Neutrophil (primary cell): ENCODE data around the gene ATF4.

ENCODE experiments used
- H3K27ac ChIP-seq: fragments of 200-600 bp; sonication (generic); 2 replicates; pipeline ENCODE4 v1.5.1; 2016; ENCODE audit warnings: mild to moderate bottlenecking, moderate library complexity
- H3K27me3 ChIP-seq: fragments of 200-600 bp; sonication (generic); 2 replicates; pipeline ENCODE4 v1.6.0; 2016; ENCODE audit warnings: mild to moderate bottlenecking
- H3K36me3 ChIP-seq: fragments of 200-600 bp; sonication (generic); 2 replicates; pipeline ENCODE4 v1.5.1; 2017
- H3K4me1 ChIP-seq, 2 experiments: fragments of 200-600 bp in 1 of 2; sonication (generic) in 1 of 2; 1 replicate in 1 of 2; 2 replicates in 1 of 2; pipeline versions ENCODE4 v1.5.1 to v1.6.1; 2013 to 2016; ENCODE audit warnings: low read depth in 1 of 2, low read length in 1 of 2, mild to moderate bottlenecking in 1 of 2, moderate library complexity in 1 of 2; ENCODE audit not compliant: control insufficient read depth in 1 of 2, insufficient read depth in 1 of 2
- H3K4me3 ChIP-seq, 2 experiments: fragments of 200-600 bp in 1 of 2; sonication (generic) in 1 of 2; 1 replicate in 1 of 2; 2 replicates in 1 of 2; pipeline ENCODE4 v1.5.1; 2013 to 2016; ENCODE audit warnings: low read depth in 1 of 2, low read length in 1 of 2, mild to moderate bottlenecking in 1 of 2, moderate library complexity in 1 of 2
- H3K9me3 ChIP-seq: fragments of 200-600 bp; sonication (generic); 2 replicates; pipeline ENCODE4 v1.5.1; 2016
- TF ChIP-seq, protein P1 (sequence below): fragments of 200-600 bp; sonication (generic); IDR thresholded peaks from 2 replicates; pipeline ENCODE4 v1.5.1; 2016; ENCODE audit warnings: antibody characterized with exemption

The ATF4 gene

DNA sequence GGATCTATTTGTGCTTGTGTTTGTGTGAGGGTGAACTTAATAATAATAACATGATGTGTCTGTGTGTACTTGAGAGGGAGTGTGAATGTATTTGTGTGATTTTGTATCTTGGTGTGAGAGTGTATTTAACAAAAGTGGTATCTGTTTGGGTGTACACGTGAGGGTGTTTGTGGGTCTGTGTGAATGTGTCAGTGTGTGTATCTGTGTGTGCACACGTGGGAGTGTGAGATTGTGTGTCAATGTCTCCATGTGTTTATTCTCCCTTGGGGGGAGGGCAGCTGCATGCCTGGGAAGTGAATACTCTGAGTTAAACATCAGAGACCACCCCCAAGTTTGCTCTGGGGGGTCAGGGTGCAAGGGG is 27.2 kb downstream of the ATF4 start:
- H3K9me3 ChIP-seq: no peaks in the 10 kb centered on the region
- peaks cover 94% of the 10 kb centered on the region for H3K27me3 ChIP-seq
- no peak overlapping the region for H3K4me3 ChIP-seq
- H3K27ac ChIP-seq: no peak overlapping the region
- TF ChIP-seq, protein P1, sequence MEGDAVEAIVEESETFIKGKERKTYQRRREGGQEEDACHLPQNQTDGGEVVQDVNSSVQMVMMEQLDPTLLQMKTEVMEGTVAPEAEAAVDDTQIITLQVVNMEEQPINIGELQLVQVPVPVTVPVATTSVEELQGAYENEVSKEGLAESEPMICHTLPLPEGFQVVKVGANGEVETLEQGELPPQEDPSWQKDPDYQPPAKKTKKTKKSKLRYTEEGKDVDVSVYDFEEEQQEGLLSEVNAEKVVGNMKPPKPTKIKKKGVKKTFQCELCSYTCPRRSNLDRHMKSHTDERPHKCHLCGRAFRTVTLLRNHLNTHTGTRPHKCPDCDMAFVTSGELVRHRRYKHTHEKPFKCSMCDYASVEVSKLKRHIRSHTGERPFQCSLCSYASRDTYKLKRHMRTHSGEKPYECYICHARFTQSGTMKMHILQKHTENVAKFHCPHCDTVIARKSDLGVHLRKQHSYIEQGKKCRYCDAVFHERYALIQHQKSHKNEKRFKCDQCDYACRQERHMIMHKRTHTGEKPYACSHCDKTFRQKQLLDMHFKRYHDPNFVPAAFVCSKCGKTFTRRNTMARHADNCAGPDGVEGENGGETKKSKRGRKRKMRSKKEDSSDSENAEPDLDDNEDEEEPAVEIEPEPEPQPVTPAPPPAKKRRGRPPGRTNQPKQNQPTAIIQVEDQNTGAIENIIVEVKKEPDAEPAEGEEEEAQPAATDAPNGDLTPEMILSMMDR: no peak
- no peaks in the 10 kb centered on the region for H3K4me1 ChIP-seq
- no peaks in the 10 kb centered on the region for H3K36me3 ChIP-seq

DNA sequence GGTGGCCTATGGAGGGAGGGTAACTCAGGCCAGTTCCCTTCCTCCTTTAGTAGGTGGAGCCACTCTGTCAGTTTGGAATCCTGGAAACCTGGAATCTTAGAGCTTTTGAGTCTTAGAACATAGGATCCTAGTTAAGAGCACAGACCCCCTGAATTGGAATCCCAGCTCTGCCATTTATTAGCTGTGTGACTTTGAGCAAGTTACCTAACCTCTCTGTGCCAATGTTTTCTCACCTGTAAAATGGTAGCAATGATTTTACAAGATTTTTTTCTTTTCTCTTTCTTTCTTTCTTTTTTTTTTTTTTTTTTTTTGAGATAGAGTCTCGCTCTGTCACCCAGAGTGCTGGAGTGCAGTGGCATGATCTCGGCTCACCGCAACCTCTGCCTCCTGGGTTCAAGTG is 33.1 kb downstream of the ATF4 start:
- Histone ChIP-seq H3K9me3 (no peaks in the 10 kb centered on the region), H3K4me1 (no peaks in the 10 kb centered on the region), H3K27ac (no peak overlapping the region), H3K36me3 (no peaks in the 10 kb centered on the region), H3K4me3 (no peak overlapping the region), H3K27me3 (peaks cover 98% of the 10 kb centered on the region)
- TF ChIP-seq, protein P1: no peak

DNA sequence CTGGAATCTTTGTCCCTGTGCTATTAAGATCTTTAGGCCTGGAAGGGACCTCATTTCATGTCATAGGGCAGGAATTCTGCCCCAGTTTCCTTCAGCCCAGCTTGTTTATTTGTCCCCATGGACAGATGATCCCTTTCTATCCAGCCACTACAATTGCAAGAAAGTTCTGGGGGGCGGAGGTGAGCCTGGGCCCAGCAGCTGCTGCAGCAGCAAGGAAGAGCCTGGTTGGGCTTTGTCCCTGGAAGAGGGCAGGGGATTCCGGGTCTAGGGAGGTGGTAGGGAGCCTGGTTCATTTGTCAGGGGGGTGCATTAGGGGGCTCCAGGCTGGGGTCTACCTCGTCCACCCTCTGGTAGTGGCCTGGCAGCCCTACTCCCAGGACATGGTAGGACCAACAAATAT is 33.8 kb downstream of the ATF4 start:
- Histone ChIP-seq H3K27ac (no peak overlapping the region), H3K4me3 (no peak overlapping the region), H3K4me1 (no peaks in the 10 kb centered on the region), H3K36me3 (no peaks in the 10 kb centered on the region), H3K9me3 (no peaks in the 10 kb centered on the region), H3K27me3 (peaks cover 99% of the 10 kb centered on the region)
- TF ChIP-seq, protein P1: no peak

DNA sequence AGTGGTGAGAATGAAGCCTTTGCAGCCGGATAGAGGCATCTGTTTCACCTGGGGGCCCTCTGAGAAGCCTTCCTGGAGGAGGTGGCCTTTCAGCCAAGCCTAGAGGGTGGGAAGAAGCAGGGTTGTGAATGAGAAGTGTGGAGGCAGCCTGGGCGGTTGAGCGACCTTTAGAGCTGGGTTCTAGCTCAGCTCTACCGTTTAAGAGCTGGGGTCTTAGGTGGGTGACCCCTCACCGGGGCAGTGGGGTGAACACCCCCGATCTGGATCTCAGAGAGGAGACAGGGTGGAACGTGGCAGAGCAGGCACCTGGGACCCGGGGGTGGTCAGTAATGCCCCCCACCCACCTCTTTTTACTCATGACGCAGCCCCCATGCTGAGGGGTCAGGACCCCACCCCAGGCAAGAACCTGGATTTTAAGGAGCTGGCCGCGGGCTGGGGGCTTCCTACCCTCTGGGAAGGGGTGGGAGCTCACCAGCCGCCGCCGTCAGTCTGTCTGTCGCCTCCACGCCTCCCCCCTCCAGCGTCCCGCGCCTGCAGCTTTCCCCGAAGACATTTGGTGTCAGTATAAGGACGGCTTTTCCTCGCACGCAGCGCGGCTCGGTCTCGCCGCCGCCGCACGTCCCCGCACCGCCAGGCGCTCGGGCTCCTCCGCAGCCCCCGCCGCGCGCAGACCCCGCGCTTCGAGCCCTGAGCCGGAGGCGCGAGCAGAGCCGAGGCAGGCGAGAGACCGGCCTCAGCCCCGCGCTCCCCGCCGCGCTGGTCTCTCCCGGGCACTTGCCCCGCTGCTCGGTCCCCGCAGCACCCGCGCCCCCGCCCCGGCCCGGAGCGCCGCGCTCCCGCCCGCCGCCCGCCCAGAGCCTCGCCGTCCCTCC is 36.8 kb downstream of the ATF4 start:
- no peak overlapping the region for H3K4me3 ChIP-seq
- TF ChIP-seq, protein P1: no peak
- H3K27me3 ChIP-seq: peaks cover 97% of the 10 kb centered on the region

DNA sequence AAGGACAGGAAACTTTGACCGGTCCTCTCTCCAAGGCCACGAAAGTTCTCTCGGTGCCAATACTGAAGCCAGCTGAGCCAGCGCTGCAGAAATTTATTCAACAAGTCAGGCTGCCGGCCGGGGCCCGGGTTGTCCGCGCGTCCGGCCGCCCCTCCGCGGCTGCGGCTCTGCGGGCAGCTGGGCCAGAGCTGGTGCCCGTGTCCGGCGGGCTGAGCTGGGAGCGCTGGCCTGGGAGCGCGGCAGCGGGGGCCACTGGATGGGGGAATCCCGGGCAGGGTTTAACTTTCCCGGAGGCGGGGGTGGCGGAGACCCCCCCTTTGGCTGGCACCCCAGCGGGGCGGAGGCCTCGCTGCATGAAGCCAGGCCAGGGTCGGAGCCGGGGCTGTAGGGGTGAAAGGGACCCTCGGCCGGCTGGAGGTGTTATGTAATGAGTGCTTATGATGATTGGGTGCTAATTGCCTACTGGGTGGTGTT is 37.9 kb downstream of the ATF4 start:
- TF ChIP-seq, protein P1: no peak
- H3K36me3 ChIP-seq: no peaks in the 10 kb centered on the region
- H3K9me3 ChIP-seq: no peaks in the 10 kb centered on the region
- peaks cover 97% of the 10 kb centered on the region for H3K27me3 ChIP-seq
- no peak overlapping the region for H3K27ac ChIP-seq
- no peak overlapping the region for H3K4me3 ChIP-seq
- no peaks in the 10 kb centered on the region for H3K4me1 ChIP-seq

More for the DNA sequence above, 36.8 kb downstream of the ATF4 start:
- no peaks in the 10 kb centered on the region for H3K9me3 ChIP-seq
- H3K36me3 ChIP-seq: no peaks in the 10 kb centered on the region
- H3K4me1 ChIP-seq: no peaks in the 10 kb centered on the region
- H3K27ac ChIP-seq: no peak overlapping the region
